IMR-90 (cell line): ENCODE measurements around the gene KRT6B. TPM values are rescaled to one million over a fixed set of nuclear protein-coding genes. Genes with fewer than 3 reads are reported as not detected.

Source experiments
- ATAC-seq: fragments of 200-7000 bp; cut with Tn5 transposase; 2 replicates; pipeline ENCODE4 v1.9.1; 2020; ENCODE audit warnings: low read depth, mild to moderate bottlenecking, moderate library complexity
- BruUV-seq: library from RNA; stranded (reverse); fragments of 400-500 nt; replicated peaks from 2 replicates; lab custom pipeline; 2021; lab: Mats Ljungman, UMichigan
- CTCF ChIA-PET: fragments of 300-600 bp; formaldehyde crosslinking; extraction: SDS; loops from one replicate; lab custom pipeline; 2021; ENCODE audit warnings: antibody characterized with exemption; lab: Yijun Ruan, JAX
- POLR2A ChIA-PET: fragments of 300-600 bp; sonication (Branson Sonifier 250); formaldehyde crosslinking; loops from one replicate; lab custom pipeline; 2022; ENCODE audit warnings: antibody characterized with exemption; ENCODE audit not compliant: unreplicated experiment; lab: Charles Lee
- DNase-seq: peaks from one replicate; pipeline ENCODE4 v3.0.0; 2013
- H2AFZ ChIP-seq: replicated peaks from 2 replicates; pipeline ENCODE3; 2013; ENCODE audit warnings: low read length, mild to moderate bottlenecking; ENCODE audit not compliant: poor library complexity
- H2AK5ac ChIP-seq: 2 replicates; pipeline ENCODE4 v1.6.1; 2013; ENCODE audit warnings: low read depth, low read length, inconsistent platforms
- H2AK9ac ChIP-seq: replicated peaks from 2 replicates; pipeline ENCODE3; 2013; ENCODE audit warnings: mild to moderate bottlenecking, low read depth, low read length, moderate library complexity; ENCODE audit not compliant: poor library complexity
- H2BK120ac ChIP-seq: 2 replicates; pipeline ENCODE4 v1.6.1; 2013; ENCODE audit warnings: low read depth, low read length, inconsistent platforms
- H2BK15ac ChIP-seq: 3 replicates; pipeline ENCODE4 v1.6.1; 2013; ENCODE audit warnings: low read depth, low read length, inconsistent platforms
- H2BK20ac ChIP-seq: 2 replicates; pipeline ENCODE4 v1.6.1; 2013; ENCODE audit warnings: low read depth, mild to moderate bottlenecking, inconsistent platforms, low read length, moderate library complexity
- H2BK5ac ChIP-seq: 2 replicates; pipeline ENCODE4 v1.6.1; 2013; ENCODE audit warnings: mild to moderate bottlenecking, low read depth, low read length, inconsistent platforms; ENCODE audit not compliant: poor library complexity, severe bottlenecking
- H3K14ac ChIP-seq: replicated peaks from 2 replicates; pipeline ENCODE4 v1.6.1; 2013; ENCODE audit warnings: low read depth, low read length, inconsistent platforms
- H3K18ac ChIP-seq: 2 replicates; pipeline ENCODE4 v1.6.1; 2013; ENCODE audit warnings: low read depth, low read length, control low read depth
- H3K23ac ChIP-seq: 2 replicates; pipeline ENCODE4 v1.6.1; 2013; ENCODE audit warnings: low read depth, low read length, inconsistent platforms
- H3K27ac ChIP-seq: 2 replicates; pipeline ENCODE4 v1.5.1; 2013; ENCODE audit warnings: mild to moderate bottlenecking, control low read depth, low read length; ENCODE audit not compliant: insufficient read depth
- H3K27me3 ChIP-seq: 2 replicates; pipeline ENCODE4 v1.6.1; 2013; ENCODE audit warnings: low read length; ENCODE audit not compliant: control insufficient read depth, insufficient read depth
- H3K36me3 ChIP-seq: 2 replicates; pipeline ENCODE4 v1.6.1; 2013; ENCODE audit warnings: low read length, mixed read lengths; ENCODE audit not compliant: control insufficient read depth, insufficient read depth
- H3K4ac ChIP-seq: 2 replicates; pipeline ENCODE4 v1.6.1; 2013; ENCODE audit warnings: low read depth, low read length, inconsistent platforms
- H3K4me1 ChIP-seq: 2 replicates; pipeline ENCODE4 v1.6.1; 2013; ENCODE audit warnings: low read length, mixed read lengths; ENCODE audit not compliant: control insufficient read depth, insufficient read depth
- H3K4me2 ChIP-seq: 2 replicates; pipeline ENCODE4 v1.6.1; 2013; ENCODE audit warnings: low read depth, mild to moderate bottlenecking, control low read depth, low read length, moderate library complexity
- H3K4me3 ChIP-seq: 2 replicates; pipeline ENCODE4 v1.5.1; 2013; ENCODE audit warnings: low read depth, mild to moderate bottlenecking, control low read depth, low read length, moderate library complexity; ENCODE audit not compliant: insufficient read depth
- H3K56ac ChIP-seq: 2 replicates; pipeline ENCODE4 v1.6.1; 2013; ENCODE audit warnings: low read length, inconsistent platforms; ENCODE audit not compliant: insufficient read depth; ENCODE audit errors: extremely low read depth
- H3K79me1 ChIP-seq, 2 experiments: 2 replicates each; pipeline ENCODE4 v1.6.1; 2013; ENCODE audit warnings: low read length in 2 of 2, inconsistent platforms in 1 of 2, low read depth in 1 of 2
- H3K9ac ChIP-seq: 2 replicates; pipeline ENCODE4 v1.6.1; 2013; ENCODE audit warnings: low read depth, low read length, control low read depth
- H3K9me1 ChIP-seq: 2 replicates; pipeline ENCODE4 v1.6.1; 2013; ENCODE audit warnings: low read length, inconsistent platforms; ENCODE audit not compliant: insufficient read depth
- H3K9me3 ChIP-seq: 2 replicates; pipeline ENCODE4 v1.6.1; 2013; ENCODE audit warnings: low read length; ENCODE audit not compliant: control insufficient read depth, insufficient read depth
- H4K20me1 ChIP-seq: 2 replicates; pipeline ENCODE4 v1.6.1; 2013; ENCODE audit warnings: low read length, inconsistent platforms; ENCODE audit not compliant: insufficient read depth
- H4K5ac ChIP-seq: 2 replicates; pipeline ENCODE4 v1.6.1; 2013; ENCODE audit warnings: mild to moderate bottlenecking, low read depth, low read length, control low read depth
- H4K8ac ChIP-seq, 2 experiments: 2 replicates each; pipeline ENCODE4 v1.6.1; 2013; ENCODE audit warnings: low read depth in 2 of 2, low read length in 2 of 2, control low read depth in 1 of 2, inconsistent platforms in 1 of 2
- H4K91ac ChIP-seq: 2 replicates; pipeline ENCODE4 v1.6.1; 2013; ENCODE audit warnings: low read depth, low read length, inconsistent platforms; ENCODE audit not compliant: insufficient read depth
- BHLHE40 ChIP-seq: fragments of 150-350 bp; IDR thresholded peaks from 2 replicates; pipeline ENCODE4 v1.6.1; 2016; ENCODE audit warnings: mild to moderate bottlenecking, low read depth, low read length
- CEBPB ChIP-seq: IDR thresholded peaks from 2 replicates; pipeline ENCODE4 v1.6.1; 2012; ENCODE audit warnings: low read depth, low read length, improper control_type of control experiment
- CHD1 ChIP-seq: IDR thresholded peaks from 2 replicates; pipeline ENCODE4 v1.6.1; 2012; ENCODE audit warnings: low read depth, low read length, improper control_type of control experiment
- CTCF ChIP-seq: conservative IDR thresholded peaks from 2 replicates; pipeline ENCODE4 v1.5.1; 2012; ENCODE audit warnings: mild to moderate bottlenecking, low read depth, low read length, improper control_type of control experiment
- FOS ChIP-seq: fragments of 150-350 bp; IDR thresholded peaks from 2 replicates; pipeline ENCODE4 v1.6.1; 2016; ENCODE audit warnings: low read depth, low read length
- MAFK ChIP-seq: IDR thresholded peaks from 2 replicates; pipeline ENCODE4 v1.6.1; 2012; ENCODE audit warnings: low read depth, low read length, improper control_type of control experiment
- MAZ ChIP-seq: IDR thresholded peaks from 2 replicates; pipeline ENCODE4 v1.6.1; 2012; ENCODE audit warnings: low read depth, mild to moderate bottlenecking, low read length, improper control_type of control experiment, moderate library complexity, borderline replicate concordance
- NFE2L2 ChIP-seq: fragments of 150-350 bp; IDR thresholded peaks from 2 replicates; pipeline ENCODE4 v1.6.1; 2016; ENCODE audit warnings: low read depth, mild to moderate bottlenecking, low read length
- POLR2A ChIP-seq: IDR thresholded peaks from 2 replicates; pipeline ENCODE4 v1.6.1; 2012; ENCODE audit warnings: mild to moderate bottlenecking, low read depth, low read length
- RAD21 ChIP-seq: IDR thresholded peaks from 2 replicates; pipeline ENCODE4 v1.6.1; 2012; ENCODE audit warnings: low read length, improper control_type of control experiment
- RCOR1 ChIP-seq: IDR thresholded peaks from 2 replicates; pipeline ENCODE4 v1.6.1; 2012; ENCODE audit warnings: mild to moderate bottlenecking, low read length, improper control_type of control experiment; ENCODE audit not compliant: insufficient replicate concordance
- RFX5 ChIP-seq: IDR thresholded peaks from 2 replicates; pipeline ENCODE4 v1.8.0; 2012; ENCODE audit warnings: low read depth, mild to moderate bottlenecking, low read length, moderate library complexity
- SMC3 ChIP-seq: fragments of 150-350 bp; IDR thresholded peaks from 2 replicates; pipeline ENCODE4 v1.6.1; 2016; ENCODE audit warnings: low read depth, mild to moderate bottlenecking, antibody characterized with exemption, low read length, moderate library complexity
- WGBS, 2 experiments: methylation state at CpG; one replicate each; pipeline versions ENCODE4 v1.1.5 to v1.1.7; 2013; ENCODE audit warnings: missing lambda C conversion rate in 2 of 2; ENCODE audit not compliant: insufficient read length in 1 of 2; ENCODE audit errors: extremely low coverage in 2 of 2; 5-methylcytosine and 5-hydroxymethylcytosine counted together
- dilution Hi-C: fragments of 300-500 bp; cut with HindIII; formaldehyde crosslinking; loops from one replicate; pipeline ENCODE4 v1.14.3; 2018; ENCODE audit warnings: low sequenced_read_pairs; ENCODE audit not compliant: unreplicated experiment
- in situ Hi-C: fragments of 300-500 bp; cut with MboI; formaldehyde crosslinking; loops from 3 replicates; pipeline ENCODE4 v1.14.3; 2019; ENCODE audit warnings: low sequenced_read_pairs, inconsistent platforms, mixed read lengths
- intact Hi-C: fragments of 100-400 bp; cut with micrococcal nuclease; formaldehyde crosslinking; loops from 2 replicates; pipeline ENCODE4 v1.10.0; 2022
- polyA plus RNA-seq, 3 experiments: library from polyadenylated mRNA; depleted of rRNA; stranded (reverse); fragments of >200 nt; gene quantifications; 2 replicates each; pipeline ENCODE4 v1.2.3, GENCODE V29; 2012; ENCODE audit warnings: low replicate concordance in 1 of 3
- total RNA-seq: library from RNA; depleted of rRNA; stranded (reverse); fragments of >200 nt; gene quantifications from 2 replicates; pipeline ENCODE4 v1.2.3, GENCODE V29; 2012
- TF ChIP-seq, protein P1 (sequence below): fragments of 150-350 bp; IDR thresholded peaks from 2 replicates; pipeline ENCODE4 v1.6.1; 2016; ENCODE audit warnings: low read depth, mild to moderate bottlenecking, low read length, moderate library complexity, borderline replicate concordance
- TF ChIP-seq, protein P2 (sequence below): fragments of 150-350 bp; IDR thresholded peaks from 2 replicates; pipeline ENCODE4 v1.6.1; 2017; ENCODE audit warnings: mild to moderate bottlenecking, antibody characterized with exemption, low read length, low read depth

KRT6B gene
- total and polyA plus RNA-seq, 2 of the 4 experiments (the other 2 are of a cell fraction) = not detected

GRCh38 chr12:52426034-52426433 lies 25.9 kb downstream of the KRT6B start:
- no peak overlapping the region for H3K4me2 ChIP-seq
- DNase-seq (no peak), ATAC-seq (no peak)
- H3K27me3 ChIP-seq = peaks cover 73% of the 10 kb centered on the region
- no peak overlapping the region for H3K4ac ChIP-seq
- H2BK5ac ChIP-seq = no peak overlapping the region
- in situ Hi-C loops = no loop called here
- H3K9me1 ChIP-seq = no peaks in the 10 kb centered on the region
- H2BK20ac ChIP-seq = no peak overlapping the region
- H4K91ac ChIP-seq = no peak overlapping the region
- no peaks in the 10 kb centered on the region for H3K9me3 ChIP-seq
- WGBS, 2 experiments = 29% methylated on average over 1 of the region's 2 CpGs; no CpG with 5 or more reads in 1 of the 2 experiments
- no peak overlapping the region for H3K23ac ChIP-seq
- no peak overlapping the region for H2AK9ac ChIP-seq
- H3K4me3 ChIP-seq = no peak overlapping the region
- H3K14ac ChIP-seq = no peak overlapping the region
- no peaks in the 10 kb centered on the region for H3K4me1 ChIP-seq
- CTCF ChIA-PET = no interaction called here
- intact Hi-C loops = no loop called here
- H3K27ac ChIP-seq = no peak overlapping the region
- TF ChIP-seq, protein P1, sequence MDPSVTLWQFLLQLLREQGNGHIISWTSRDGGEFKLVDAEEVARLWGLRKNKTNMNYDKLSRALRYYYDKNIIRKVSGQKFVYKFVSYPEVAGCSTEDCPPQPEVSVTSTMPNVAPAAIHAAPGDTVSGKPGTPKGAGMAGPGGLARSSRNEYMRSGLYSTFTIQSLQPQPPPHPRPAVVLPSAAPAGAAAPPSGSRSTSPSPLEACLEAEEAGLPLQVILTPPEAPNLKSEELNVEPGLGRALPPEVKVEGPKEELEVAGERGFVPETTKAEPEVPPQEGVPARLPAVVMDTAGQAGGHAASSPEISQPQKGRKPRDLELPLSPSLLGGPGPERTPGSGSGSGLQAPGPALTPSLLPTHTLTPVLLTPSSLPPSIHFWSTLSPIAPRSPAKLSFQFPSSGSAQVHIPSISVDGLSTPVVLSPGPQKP = no peak
- TF ChIP-seq, protein P2, sequence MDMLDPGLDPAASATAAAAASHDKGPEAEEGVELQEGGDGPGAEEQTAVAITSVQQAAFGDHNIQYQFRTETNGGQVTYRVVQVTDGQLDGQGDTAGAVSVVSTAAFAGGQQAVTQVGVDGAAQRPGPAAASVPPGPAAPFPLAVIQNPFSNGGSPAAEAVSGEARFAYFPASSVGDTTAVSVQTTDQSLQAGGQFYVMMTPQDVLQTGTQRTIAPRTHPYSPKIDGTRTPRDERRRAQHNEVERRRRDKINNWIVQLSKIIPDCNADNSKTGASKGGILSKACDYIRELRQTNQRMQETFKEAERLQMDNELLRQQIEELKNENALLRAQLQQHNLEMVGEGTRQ = no peak
- TF ChIP-seq SMC3 (no peak), CEBPB (no peak), CTCF (no peak), NFE2L2 (no peak), POLR2A (no peak), BHLHE40 (no peak), CHD1 (no peak), RCOR1 (no peak), RFX5 (no peak), MAFK (no peak), RAD21 (no peak), MAZ (no peak), FOS (no peak)
- H2AK5ac ChIP-seq = no peak overlapping the region
- H3K18ac ChIP-seq = no peak overlapping the region
- POLR2A ChIA-PET = no interaction called here
- no peaks in the 10 kb centered on the region for H3K79me1 ChIP-seq
- no peak overlapping the region for H4K8ac ChIP-seq
- H3K56ac ChIP-seq = no peak overlapping the region
- no peak overlapping the region for H3K9ac ChIP-seq
- H2BK15ac ChIP-seq = no peak overlapping the region
- H3K36me3 ChIP-seq = no peaks in the 10 kb centered on the region
- no peak overlapping the region for H4K5ac ChIP-seq
- BruUV-seq = no TSS peak
- dilution Hi-C loops = no loop called here
- no peak overlapping the region for H2AFZ ChIP-seq
- no peak overlapping the region for H2BK120ac ChIP-seq
- no peaks in the 10 kb centered on the region for H4K20me1 ChIP-seq
